OCI-LY3 (cell line): ENCODE data around the gene SLC28A3.

Source experiments
- H2AFZ ChIP-seq: fragments of 200-600, 300-600 bp; shearing (Covaris generic); 2 replicates; pipeline ENCODE4 v1.6.0; 2014; ENCODE audit warnings: antibody characterized with exemption, low read depth, low read length
- H3K27ac ChIP-seq: fragments of 200-600, 300-600 bp; sonication (generic); 2 replicates; pipeline ENCODE4 v1.5.1; 2014; ENCODE audit warnings: mild to moderate bottlenecking, low read length, moderate library complexity, mixed read lengths
- H3K27me3 ChIP-seq: fragments of 200-600, 300-600 bp; sonication (generic); 2 replicates; pipeline ENCODE4 v1.6.1; 2014; ENCODE audit warnings: low read depth, low read length, mixed read lengths
- H3K36me3 ChIP-seq: fragments of 200-600, 300-600 bp; sonication (generic); replicated peaks from 2 replicates; pipeline ENCODE3; 2014; ENCODE audit warnings: low read depth, low read length, mixed read lengths
- H3K4me1 ChIP-seq: fragments of 300-600, 200-600 bp; sonication (generic); 2 replicates; pipeline ENCODE4 v1.6.1; 2014; ENCODE audit warnings: low read length, mixed read lengths
- H3K4me2 ChIP-seq: fragments of 200-600, 300-600 bp; sonication (generic); 2 replicates; pipeline ENCODE4 v1.6.1; 2014; ENCODE audit warnings: low read length, mixed read lengths
- H3K4me3 ChIP-seq: fragments of 300-600, 200-600 bp; sonication (generic); 2 replicates; pipeline ENCODE4 v1.5.1; 2014; ENCODE audit warnings: antibody characterized with exemption, mild to moderate bottlenecking, low read length, moderate library complexity
- H3K79me2 ChIP-seq: fragments of 300-600, 200-600 bp; shearing (Covaris generic); 2 replicates; pipeline ENCODE4 v1.6.1; 2014; ENCODE audit warnings: mild to moderate bottlenecking, low read length, mixed read lengths
- H3K9ac ChIP-seq: fragments of 300-600, 200-600 bp; shearing (Covaris generic); 2 replicates; pipeline ENCODE4 v1.6.0; 2014; ENCODE audit warnings: mild to moderate bottlenecking, low read length, moderate library complexity
- H3K9me3 ChIP-seq: fragments of 200-600, 300-600 bp; shearing (Covaris generic); 2 replicates; pipeline ENCODE4 v1.6.1; 2014; ENCODE audit warnings: low read length, mixed read lengths; ENCODE audit not compliant: insufficient read depth
- H4K20me1 ChIP-seq: fragments of 200-600, 300-600 bp; sonication (generic); 2 replicates; pipeline ENCODE4 v1.6.1; 2016; ENCODE audit warnings: low read length, mixed read lengths; ENCODE audit not compliant: insufficient read depth
- CTCF ChIP-seq: fragments of 200-600, 300-600 bp; sonication (generic); IDR thresholded peaks from 2 replicates; pipeline ENCODE4 v1.5.1; 2014; ENCODE audit warnings: antibody characterized with exemption, low read length, low read depth
- EZH2phosphoT487 ChIP-seq: fragments of 200-600 bp; shearing (Covaris generic); IDR thresholded peaks from 2 replicates; pipeline ENCODE4 v1.6.1; 2018; ENCODE audit warnings: antibody characterized with exemption, mixed run types, low read depth

Gene SLC28A3

GRCh38 chr9:84270847-84271530, 69.6 kb downstream of the SLC28A3 start:
- H3K79me2 ChIP-seq: no peaks in the 10 kb centered on the region
- peaks cover 14% of the 10 kb centered on the region; the same call in 1 of the 2 replicates for H3K27me3 ChIP-seq
- H3K4me3 ChIP-seq: no peak overlapping the region
- no peaks in the 10 kb centered on the region for H3K4me1 ChIP-seq
- no peaks in the 10 kb centered on the region for H3K36me3 ChIP-seq
- H3K9me3 ChIP-seq: no peaks in the 10 kb centered on the region
- H3K4me2 ChIP-seq: no peak overlapping the region
- no peak for TF ChIP-seq CTCF
- no peak for TF ChIP-seq EZH2phosphoT487
- H3K9ac ChIP-seq: no peak overlapping the region
- no peak overlapping the region for H2AFZ ChIP-seq
- no peak overlapping the region for H3K27ac ChIP-seq
- H4K20me1 ChIP-seq: no peaks in the 10 kb centered on the region

- no peaks in the 10 kb centered on the region for H4K20me1 ChIP-seq
- H3K9me3 ChIP-seq: no peaks in the 10 kb centered on the region
- peaks cover 3% of the 10 kb centered on the region; the same call in 1 of the 2 replicates for H3K27me3 ChIP-seq
- TF ChIP-seq CTCF (no peak), EZH2phosphoT487 (no peak)
- no peak overlapping the region for H3K9ac ChIP-seq
- H3K4me2 ChIP-seq: no peak overlapping the region
- no peaks in the 10 kb centered on the region for H3K4me1 ChIP-seq
- no peak overlapping the region for H3K4me3 ChIP-seq
- H3K27ac ChIP-seq: no peak overlapping the region
- no peaks in the 10 kb centered on the region for H3K79me2 ChIP-seq
- H2AFZ ChIP-seq: 0 out of 2 replicates have a peak overlapping the region, but pooled peaks have one; percentile 30
- H3K36me3 ChIP-seq: no peaks in the 10 kb centered on the region
Observed at GRCh38 chr9:84266087-84266561, 74.4 kb downstream of the SLC28A3 start.

- TF ChIP-seq CTCF: no peak
- no peak for TF ChIP-seq EZH2phosphoT487
Observed at GRCh38 chr9:84264307-84265029, 76.1 kb downstream of the SLC28A3 start.

GRCh38 chr9:84261070-84261746, 79.3 kb downstream of the SLC28A3 start:
- Histone ChIP-seq H3K36me3 (no peaks in the 10 kb centered on the region), H3K4me2 (peak overlapping the region; percentile 89), H2AFZ (peak overlapping the region; percentile 95), H3K9me3 (no peaks in the 10 kb centered on the region), H3K4me1 (no peaks in the 10 kb centered on the region), H3K4me3 (peak overlapping the region; percentile 76), H3K27ac (no peak overlapping the region), H4K20me1 (no peaks in the 10 kb centered on the region), H3K27me3 (peaks cover 18% of the 10 kb centered on the region), H3K79me2 (no peaks in the 10 kb centered on the region), H3K9ac (peak overlapping the region; percentile 8; the same call in 1 of the 2 replicates)
- TF ChIP-seq EZH2phosphoT487: no peak
- TF ChIP-seq CTCF: peak; percentile 90

More at GRCh38 chr9:84264307-84265029, 76.1 kb downstream of the SLC28A3 start:
- Histone ChIP-seq H3K36me3 (no peaks in the 10 kb centered on the region), H3K4me2 (no peak overlapping the region), H3K9ac (no peak overlapping the region), H2AFZ (no peak overlapping the region), H3K4me1 (no peaks in the 10 kb centered on the region), H3K4me3 (no peak overlapping the region), H3K9me3 (no peaks in the 10 kb centered on the region), H3K79me2 (no peaks in the 10 kb centered on the region), H3K27me3 (peaks cover 10% of the 10 kb centered on the region), H3K27ac (no peak overlapping the region), H4K20me1 (no peaks in the 10 kb centered on the region)
